ENCODE data around the gene ADAM12.

GRCh38 chr10:126016882-126017281, 371.4 kb downstream of the ADAM12 start:
- TF ChIP-seq CTCF (IDR thresholded peaks at IDR 0.05; ENCODE audit: low read depth, low read length, poor library complexity, severe bottlenecking) (no peak), EZH2phosphoT487 (IDR thresholded peaks at IDR 0.05; ENCODE audit: borderline replicate concordance, low read length) (no peak)

Data from DOHH2 (cell line).